NCI-H82 (cell line): ENCODE measurements around the gene MOB3A.
"Not testable (repeated sequence)": the region's sequence is repeated elsewhere in the genome, so short reads cannot be mapped to it uniquely, and the experiment has no call there.

ENCODE experiments used
- DNase-seq: peaks from one replicate; lab custom pipeline; 2025; lab: John Stamatoyannopoulos, UW

Gene MOB3A

DNA sequence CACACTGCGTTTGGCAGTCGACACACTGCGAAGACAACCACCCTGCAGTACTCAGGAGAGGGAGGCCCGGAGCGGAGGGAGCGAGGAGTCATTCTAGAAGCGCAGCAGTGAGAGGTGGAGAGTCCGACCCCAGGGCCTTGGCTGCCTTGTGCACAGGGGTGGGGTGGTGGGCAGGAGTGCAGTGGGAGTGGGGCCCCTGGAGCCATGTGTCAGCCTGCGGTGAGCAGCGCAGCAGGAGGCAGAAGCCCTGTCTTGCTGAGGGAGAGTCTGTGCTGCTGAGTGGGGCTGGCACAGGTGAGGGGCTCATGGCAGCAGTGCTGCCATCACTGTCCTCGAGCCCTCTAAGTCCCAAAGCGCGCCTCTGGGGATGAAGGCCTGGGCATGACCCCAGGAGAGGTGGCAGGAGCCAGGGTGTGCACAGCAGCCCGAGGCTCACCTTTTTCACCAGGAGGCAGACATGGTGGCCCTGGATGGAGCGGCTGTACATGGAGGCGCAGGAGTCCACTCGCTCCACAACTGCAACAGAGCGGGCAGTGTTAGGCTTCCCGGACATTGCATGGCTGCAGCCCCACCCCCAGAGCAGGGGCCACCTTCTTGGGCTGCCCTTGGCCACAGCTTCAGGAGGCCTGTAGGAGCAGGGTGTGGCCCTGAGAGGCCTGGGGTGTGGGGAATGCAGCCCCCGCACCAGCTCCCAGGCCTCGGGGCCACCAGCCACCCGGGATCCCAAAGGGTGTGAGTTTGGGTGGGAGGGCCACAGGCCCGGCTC, 12.3 kb upstream of the MOB3A start:
- DNase-seq: no peak

DNA sequence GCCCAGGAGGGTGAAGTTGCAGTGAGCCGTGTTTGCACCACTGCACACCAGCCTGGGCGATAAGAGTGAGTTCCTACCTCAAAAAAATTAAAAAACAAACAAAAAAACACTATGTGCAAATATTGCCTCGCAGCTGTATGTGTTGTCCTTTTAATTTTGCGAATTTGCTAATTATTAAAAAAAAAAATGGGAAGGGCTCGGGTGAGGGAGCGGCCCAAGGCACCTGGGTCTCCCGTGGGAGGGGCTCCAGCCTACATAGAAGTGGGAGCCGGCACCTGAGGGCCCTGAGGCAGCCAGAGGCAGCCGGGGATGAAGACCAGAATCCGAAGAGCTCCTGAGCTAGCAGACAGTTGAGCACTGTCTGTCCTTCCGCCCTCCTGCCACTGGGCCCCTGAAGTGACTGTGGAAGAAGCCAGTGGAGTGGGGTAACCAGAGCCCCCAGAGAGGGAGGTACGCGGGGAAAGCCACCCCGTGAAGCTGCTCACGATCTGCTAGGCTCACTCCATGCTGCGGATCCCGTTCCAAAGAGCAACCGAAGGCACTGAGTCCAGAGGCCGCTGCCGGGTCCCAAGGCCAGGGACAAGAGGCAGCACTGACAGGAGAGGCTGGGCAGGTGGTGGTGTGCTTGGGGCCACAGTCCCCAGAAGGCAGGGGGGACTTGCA, 7.0 kb upstream of the MOB3A start:
- no peak for DNase-seq

DNA sequence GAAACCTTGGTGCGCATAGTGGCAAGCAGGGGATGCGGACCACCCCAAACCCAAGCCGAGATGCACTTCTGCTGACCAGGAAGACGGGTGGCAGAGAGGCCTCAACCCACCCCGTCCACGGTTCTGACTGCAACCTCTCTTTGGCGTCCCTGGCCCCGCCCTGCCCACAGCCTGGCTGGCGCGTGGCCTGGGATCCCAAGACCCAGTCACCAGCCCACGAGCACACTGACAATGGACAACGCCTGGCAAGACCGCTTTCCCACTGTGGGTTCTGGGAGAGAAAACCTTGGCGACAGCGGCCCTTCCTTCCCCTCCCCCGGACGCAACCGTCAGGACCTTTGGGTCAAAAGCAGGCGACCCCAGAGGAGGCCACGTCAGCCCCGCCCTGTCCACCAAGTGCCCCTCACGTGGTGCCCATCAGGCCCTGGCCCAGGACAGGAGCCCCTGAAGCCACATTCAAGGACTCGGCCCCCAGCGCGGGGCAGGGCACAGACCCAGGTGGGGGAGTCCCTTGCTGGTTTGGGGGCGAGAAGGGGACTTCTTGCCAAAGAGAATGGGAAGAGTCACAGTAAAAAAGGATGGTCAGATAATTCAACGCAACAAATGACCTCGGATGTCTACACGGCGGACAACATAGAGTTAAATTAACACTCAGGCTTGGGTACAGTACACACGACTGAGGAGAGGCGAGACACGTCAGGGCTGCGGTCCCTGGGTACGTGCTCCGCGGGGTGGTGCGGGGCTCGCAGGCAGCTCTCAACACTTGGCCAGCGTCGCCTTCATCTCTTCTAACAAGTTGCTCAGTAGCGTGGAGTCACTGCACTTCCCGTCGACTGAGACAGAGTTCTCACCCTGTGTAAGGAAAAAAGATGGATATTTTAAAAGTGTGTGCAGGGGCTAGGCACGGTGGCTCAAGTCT, 5.5 kb upstream of the MOB3A start:
- DNase-seq: no peak

DNA sequence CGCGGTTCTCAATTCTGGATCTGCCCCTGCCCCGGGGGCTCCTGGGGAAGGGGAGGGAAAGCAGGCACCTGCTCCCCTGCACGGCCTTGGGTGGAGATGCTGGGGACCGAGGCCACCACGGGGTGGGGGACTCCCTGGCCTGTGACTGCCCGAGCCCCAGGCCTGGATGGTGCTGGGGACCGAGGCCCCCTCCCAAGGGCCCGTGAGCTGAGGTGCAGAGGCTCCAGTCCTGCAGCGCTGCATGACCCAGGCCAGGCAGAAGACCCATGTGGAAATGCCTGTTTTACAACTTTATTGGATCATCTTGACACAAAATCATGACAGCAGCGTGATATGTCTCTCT, 4.6 kb upstream of the MOB3A start:
- no peak for DNase-seq

DNA sequence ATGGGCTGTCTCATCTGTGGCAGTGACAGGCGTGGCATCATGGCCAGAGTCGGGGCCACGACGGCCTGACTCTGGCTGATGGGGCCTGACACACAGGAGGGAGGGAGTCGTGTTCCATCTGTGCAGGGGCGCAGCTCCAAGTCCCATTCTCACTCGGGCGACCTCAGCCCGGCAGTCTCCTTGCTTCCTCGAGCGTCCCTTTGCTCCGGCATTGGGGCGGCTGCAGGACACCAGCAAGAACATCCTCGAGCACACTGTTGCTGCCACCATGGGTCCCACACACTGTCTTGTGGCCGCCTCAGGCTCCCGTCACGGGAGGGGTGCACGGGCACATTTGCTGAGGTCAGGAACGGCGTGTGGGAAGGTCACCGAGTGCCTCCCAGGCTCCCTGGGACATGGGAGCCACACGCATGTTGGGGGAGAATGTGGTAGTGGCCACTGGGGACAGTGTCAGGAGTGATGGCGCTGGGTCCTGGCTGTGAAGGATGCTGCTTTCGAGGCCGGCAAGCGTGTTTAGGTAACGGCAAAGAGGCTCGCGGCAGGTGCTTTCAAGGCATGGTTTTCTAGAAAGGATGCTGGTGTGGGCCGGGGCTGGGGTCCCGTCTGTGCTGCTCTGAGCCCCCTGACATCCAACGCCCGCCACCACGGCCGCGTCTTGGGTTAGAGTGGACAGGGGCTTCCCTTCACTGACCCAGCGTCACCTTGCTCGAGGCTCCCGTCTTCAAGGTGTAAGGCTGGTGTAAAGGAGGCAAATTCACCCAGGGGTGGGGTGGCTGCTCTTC, 4.0 kb upstream of the MOB3A start:
- no peak for DNase-seq

DNA sequence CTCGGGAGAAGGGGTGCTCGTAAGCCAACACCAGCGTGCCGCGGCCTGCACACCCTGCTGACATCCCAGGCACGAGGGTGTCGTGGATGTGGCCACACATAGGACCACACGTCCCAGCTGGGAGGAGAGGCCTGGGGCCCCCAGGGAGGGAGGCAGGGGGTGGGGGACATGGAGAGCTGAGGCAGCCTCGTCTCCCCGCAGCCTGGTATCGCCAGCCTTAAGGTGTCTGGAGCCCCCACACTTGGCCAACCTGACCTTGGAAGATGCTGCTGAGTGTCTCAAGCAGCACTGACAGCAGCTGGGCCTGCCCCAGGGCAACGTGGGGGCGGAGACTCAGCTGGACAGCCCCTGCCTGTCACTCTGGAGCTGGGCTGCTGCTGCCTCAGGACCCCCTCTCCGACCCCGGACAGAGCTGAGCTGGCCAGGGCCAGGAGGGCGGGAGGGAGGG, 3.0 kb upstream of the MOB3A start:
- no peak for DNase-seq

DNA sequence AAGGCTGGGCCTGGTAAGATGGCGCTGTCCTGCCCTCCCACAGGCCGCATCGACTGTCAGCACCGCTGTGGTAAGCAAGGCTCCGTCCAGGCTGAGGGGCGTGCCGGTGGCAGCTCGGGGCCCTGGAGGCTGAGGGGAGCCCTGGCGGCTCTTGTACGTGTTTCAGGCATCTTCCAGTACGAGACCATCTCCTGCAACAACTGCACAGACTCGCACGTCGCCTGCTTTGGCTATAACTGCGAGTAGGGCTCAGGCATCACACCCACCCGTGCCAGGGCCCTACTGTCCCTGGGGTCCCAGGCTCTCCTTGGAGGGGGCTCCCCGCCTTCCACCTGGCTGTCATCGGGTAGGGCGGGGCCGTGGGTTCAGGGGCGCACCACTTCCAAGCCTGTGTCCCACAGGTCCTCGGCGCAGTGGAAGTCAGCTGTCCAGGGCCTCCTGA, 1.8 kb upstream of the MOB3A start:
- DNase-seq: no peak

DNA sequence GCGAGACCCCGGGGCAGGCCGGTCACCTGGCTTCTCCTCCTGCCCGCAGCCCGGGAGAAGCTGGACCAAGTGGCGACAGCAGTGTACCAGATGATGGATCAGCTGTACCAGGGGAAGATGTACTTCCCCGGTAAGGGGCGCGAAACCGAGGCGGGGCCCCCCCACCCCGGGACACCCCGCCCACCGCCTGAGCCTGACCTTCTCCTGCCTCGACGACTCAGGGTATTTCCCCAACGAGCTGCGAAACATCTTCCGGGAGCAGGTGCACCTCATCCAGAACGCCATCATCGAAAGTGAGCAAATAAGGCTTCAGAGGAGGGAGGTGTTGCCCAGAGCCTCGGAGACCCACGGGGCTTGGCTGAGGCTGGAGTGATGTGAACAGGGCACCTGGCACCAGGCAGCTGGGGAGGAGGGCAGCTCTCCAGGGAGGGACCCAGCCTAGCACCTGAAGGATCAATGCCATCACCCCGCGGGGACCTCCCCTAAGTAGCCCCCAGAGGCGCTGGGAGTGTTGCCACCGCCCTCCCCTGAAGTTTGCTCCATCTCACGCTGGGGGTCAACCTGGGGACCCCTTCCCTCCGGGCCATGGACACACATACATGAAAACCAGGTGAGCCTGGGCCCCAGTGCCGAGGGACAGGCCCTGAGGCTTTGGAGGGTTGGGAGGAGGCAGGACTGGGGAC, 1.2 kb upstream of the MOB3A start:
- DNase-seq: peak; percentile 23

DNA sequence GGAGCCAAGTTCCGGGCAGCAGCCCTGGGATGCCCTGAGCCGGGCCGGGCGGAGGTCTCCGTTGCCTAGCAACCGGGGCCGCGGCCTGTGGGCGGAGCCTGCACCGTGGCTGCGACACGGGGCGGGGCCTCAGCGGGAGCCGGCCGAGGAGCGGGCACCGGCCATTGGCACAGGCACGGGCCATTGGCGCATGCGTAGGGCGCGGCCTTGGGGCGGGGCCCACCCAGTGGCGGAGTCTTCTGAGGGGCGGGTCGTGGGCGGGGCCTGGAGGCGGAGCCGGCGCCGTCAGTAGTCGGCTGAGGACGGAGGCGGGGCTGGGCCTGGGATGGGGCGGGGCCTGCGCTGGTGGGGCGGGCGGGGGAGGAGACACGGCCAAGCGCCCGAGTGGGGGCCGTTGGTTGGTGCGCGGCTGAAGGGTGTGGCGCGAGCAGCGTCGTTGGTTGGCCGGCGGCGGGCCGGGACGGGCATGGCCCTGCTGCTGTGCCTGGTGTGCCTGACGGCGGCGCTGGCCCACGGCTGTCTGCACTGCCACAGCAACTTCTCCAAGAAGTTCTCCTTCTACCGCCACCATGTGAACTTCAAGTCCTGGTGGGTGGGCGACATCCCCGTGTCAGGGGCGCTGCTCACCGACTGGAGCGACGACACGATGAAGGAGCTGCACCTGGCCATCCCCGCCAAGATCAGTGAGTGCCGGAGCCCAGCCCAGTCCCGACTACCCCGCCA, 515 bp upstream of the MOB3A start, which contains the start of gene IZUMO4:
TSS of gene IZUMO4 (plus strand) at position 436 of the 723 bp plus-strand sequence. CDS start at position 467, 31 bp downstream.
- peak; percentile 96 for DNase-seq

DNA sequence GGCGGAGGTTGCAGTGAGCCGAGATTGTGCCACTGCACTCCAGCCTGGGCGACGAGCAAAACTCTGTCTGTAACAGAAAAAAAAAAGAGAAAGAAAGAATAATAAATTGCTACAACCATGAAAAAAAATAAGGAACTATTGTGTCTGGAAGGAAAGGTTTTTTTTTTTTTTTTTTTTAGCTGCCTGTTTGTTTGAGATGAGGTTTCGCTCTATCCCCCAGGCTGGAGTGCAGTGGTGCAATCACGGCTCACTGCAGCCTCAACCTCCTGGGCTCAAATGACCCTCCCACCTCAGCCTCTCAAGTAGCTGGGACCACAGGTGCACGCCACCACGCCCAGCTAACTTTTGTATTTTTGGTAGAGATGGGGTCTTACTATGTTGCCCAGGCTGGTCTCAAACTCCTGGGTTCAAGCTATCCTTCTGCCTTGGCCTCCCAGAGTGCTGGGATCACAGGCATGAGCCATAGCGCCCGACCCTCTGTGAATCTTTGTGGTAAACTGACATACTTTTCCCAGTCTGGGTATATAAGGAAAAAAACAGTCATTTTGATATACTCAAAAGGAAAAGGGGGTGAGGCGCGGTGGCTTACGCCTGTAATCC, 4.1 kb downstream of the MOB3A start:
- not testable (repeated sequence) for DNase-seq

DNA sequence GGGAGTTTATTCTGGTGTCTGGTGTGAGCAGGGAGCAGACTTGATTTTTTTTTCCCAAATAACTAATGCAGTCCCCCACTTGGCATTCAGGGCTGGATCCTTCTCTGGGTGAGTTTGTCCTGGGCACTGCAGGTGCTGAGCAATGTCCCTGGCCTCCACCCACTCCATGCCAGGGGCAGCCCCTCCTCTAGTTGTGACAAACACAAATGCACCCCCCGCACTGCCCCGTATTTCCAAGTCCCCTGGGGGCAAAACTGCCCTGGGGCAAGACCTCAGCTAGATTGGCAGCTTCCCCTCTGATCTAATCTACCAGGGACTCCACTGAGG, 6.4 kb downstream of the MOB3A start:
- no peak for DNase-seq

DNA sequence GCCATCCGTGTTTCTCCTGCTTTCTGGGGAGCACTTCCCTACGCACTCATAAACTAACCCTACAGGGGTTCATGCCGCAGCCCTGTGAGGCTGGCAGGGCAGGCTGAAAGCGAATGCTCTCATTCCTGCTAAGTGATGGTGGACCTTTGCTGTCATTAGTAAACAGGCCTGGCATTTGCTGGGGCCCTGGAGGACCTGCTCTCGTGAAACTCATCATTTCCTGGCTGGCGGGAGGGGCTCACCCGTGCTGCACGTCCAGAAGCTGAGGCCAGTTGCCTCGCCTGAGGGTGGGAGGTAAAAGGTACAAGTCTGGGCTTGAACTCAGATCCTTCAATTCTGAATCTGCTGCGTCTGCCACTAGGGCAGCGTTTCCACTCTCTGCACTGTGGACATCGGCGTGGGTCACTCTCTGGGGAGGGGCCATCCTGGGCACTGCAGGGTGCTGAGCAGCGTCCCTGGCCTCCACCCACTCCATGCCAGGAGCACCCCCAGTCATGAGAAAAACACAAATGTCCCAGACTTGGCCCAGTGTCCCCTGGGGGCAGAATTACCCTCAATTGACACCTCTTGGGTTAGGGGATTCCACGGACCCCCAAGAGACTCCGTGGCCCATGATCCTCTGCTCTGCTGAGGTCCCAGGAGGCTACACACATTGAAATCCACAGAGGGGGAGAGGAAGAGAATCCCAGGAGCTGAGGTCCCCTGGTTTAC, 7.0 kb downstream of the MOB3A start:
- DNase-seq: no peak

DNA sequence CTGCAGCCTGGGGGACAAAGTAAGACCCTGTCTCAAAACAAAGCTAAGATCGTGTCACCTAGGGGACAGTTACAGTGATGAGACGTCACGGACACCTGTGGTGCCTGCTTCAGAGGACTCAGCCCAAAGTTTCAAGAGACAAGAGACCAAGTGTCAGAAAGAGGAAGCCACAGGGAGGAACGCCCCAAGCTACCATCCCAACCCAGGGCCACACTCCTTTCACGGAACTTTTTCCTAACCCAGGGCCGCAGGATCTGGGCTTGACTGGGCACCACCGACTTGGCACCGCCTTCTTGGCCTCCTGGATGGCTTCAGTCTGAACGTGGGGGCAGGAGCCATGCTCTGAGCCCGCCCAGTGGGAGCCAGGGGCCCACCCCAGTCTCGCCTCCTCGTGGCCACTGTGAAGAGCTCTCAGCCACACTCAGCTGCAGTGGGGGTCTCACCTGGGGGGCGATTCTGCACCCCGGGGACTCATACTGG, 8.5 kb downstream of the MOB3A start:
- no peak for DNase-seq

DNA sequence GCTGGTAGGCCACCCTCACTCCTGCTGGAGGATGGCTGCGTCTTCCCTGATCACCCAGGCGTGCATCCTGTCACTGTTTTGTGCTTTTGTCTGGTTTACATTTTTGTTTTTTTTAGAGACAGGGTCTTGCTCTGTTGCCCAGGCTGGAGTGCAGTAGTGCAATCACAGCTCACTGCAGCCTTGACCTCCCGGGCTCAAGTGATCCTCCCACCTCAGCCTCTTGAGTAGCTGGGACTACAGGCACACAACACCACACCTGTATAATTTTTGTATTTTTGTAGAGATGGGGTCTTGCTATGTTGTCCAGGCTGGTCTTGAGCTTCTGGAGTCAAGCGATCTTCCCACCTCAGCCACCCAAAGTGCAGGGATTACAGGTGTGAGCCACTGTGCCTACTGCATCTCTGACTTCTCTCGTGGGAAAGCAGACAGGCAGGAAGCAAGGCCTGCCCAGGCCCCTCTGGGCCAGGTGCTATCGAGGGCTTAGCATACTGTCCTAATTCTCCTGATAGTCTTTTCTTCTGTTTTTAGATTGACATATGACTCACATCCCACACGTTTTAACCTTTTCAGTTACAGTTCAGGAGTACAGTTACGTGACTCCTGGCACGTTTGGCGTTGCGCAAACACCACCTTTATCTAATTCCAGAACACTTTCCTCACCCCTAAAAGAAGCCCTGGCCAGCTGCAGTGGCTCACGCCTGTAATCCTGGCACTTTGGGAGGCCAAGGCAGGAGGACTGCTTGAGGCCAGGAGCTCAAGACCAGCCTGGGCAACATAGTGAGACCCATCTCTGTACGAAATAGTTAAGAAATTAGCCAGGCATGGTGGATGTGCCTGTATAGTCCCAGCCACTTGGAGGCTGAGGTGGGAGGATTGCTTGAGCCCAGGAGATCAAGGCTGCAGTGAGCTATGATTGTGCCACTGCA, 9.2 kb downstream of the MOB3A start:
- not testable (repeated sequence) for DNase-seq

DNA sequence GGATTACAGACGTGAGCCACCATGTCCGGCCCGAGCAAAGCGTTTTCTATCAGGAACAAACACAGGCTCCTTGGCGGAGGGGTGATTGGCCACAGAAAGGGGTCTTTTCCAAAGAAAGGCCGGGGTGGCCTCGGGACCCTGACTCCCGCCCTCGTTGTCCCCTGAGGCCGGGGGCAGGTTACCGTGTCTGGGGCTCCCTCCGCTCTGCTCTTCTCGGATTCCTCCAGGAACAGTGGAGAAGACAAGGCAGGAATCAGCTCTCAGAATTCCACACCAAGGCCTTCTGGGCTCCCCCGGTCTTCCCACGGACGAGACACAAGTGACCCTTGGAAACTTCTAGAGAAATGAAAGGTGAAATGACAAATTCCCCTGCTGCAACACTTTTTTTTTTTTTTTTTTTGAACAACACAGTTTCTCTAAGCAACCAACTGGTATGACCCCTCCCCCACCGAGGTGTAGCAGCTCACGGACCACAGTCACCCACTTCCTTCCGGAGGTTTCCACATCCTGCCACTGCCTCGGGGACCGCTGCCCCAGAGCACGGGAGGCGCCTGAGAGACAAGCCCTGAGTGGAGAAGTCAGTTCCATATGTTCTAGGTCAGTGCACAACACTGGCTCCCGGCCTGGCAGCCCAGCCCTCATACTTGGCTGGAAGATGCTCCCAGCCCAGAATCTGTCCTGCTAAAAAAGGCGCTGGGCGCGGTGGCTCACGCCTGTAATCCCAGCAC, 11.0 kb downstream of the MOB3A start:
- no peak for DNase-seq

DNA sequence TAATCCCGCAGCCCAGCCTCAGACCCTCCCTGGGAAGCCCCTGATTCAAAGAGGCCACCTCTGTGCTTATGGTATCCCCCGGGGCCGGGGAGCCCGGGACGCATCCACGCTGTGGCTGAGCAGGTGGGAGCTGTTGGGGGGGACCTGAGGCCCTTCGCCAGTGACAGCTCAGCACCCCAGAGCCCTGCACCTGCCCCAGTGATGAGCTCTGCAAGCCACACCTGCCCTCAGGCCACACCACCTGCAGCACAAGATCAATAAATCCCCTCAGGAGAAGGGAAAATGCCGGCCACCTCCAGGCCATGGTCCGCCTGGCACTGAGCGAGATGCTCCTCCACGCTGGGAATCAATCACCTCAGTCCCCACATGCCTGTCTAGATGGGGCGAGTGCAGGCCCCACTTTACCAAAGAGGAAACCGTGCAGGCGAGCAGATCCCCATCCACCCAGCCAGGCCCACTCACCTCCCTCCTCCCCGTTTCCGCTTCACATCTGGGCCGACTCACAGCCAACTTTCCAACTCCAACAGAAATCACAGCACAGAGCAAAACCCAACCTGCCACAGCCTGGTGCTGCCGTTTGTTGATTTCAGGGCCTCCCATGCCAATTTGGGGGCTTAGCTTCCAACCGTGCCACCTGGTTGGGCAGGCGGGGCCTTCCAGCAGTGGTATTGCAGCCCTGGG, 12.8 kb downstream of the MOB3A start:
- no peak for DNase-seq
